Measurements from ENCODE around the gene ERC2.
"Not testable (repeated sequence)": the region's sequence is repeated elsewhere in the genome, so short reads cannot be mapped to it uniquely, and the experiment has no call there.

Gene ERC2

GRCh38 chr3:55526332-55527030, 941.8 kb downstream of the ERC2 start:
- no peak for DNase-seq

GRCh38 chr3:55525436-55525835, 942.8 kb downstream of the ERC2 start:
- DNase-seq: no peak

GRCh38 chr3:55524565-55525244, 943.6 kb downstream of the ERC2 start:
- DNase-seq: no peak

- no peak for DNase-seq
These were observed 944.8 kb downstream of the ERC2 start for GRCh38 chr3:55523471-55523870.

GRCh38 chr3:55521738-55522421, 946.4 kb downstream of the ERC2 start:
- DNase-seq: no peak

- no peak for DNase-seq
These were observed 947.1 kb downstream of the ERC2 start for GRCh38 chr3:55521064-55521737.

- no peak for DNase-seq
These were observed 949.2 kb downstream of the ERC2 start for GRCh38 chr3:55519019-55519418.

- no peak for DNase-seq
These were observed 949.8 kb downstream of the ERC2 start for GRCh38 chr3:55518451-55518850.

GRCh38 chr3:55516392-55517030, 951.8 kb downstream of the ERC2 start:
- no peak for DNase-seq

- DNase-seq: no peak
These were observed 952.6 kb downstream of the ERC2 start for GRCh38 chr3:55515550-55516246.

GRCh38 chr3:55514962-55515361, 953.3 kb downstream of the ERC2 start:
- DNase-seq: no peak

GRCh38 chr3:55512571-55513343, 955.5 kb downstream of the ERC2 start:
- DNase-seq: no peak

GRCh38 chr3:55511895-55512570, 956.2 kb downstream of the ERC2 start:
- no peak for DNase-seq

- DNase-seq: no peak
These were observed 959.9 kb downstream of the ERC2 start for GRCh38 chr3:55508335-55508734.

- no peak for DNase-seq
These were observed 960.5 kb downstream of the ERC2 start for GRCh38 chr3:55507808-55508207.

- DNase-seq: no peak
These were observed 962.5 kb downstream of the ERC2 start for GRCh38 chr3:55505776-55506175.

GRCh38 chr3:55505102-55505501, 963.2 kb downstream of the ERC2 start:
- DNase-seq: not testable (repeated sequence)

- no peak for DNase-seq
These were observed 966.4 kb downstream of the ERC2 start for GRCh38 chr3:55501905-55502304.

- no peak for DNase-seq
These were observed 967.5 kb downstream of the ERC2 start for GRCh38 chr3:55500555-55501330.

GRCh38 chr3:55498520-55498919, 969.7 kb downstream of the ERC2 start:
- DNase-seq: no peak

Measured in hematopoietic multipotent progenitor cell treated with erythropoietin and hydrocortisone succinate and interleukin-3 and kit ligand, for 6 days (in vitro differentiated cells).